Fibroblast of pulmonary artery (primary cell): ENCODE measurements around the gene GPD1L.
A peak's percentile ranks its signal among the peaks of the same experiment; 100 is the strongest.

ENCODE experiments used
- DNase-seq: peaks from one replicate; pipeline ENCODE4 v3.0.0-alpha.2; 2010; ENCODE audit warnings: low read depth
- H3K4me3 ChIP-seq: replicated peaks from 2 replicates; pipeline ENCODE4 v1.5.1; 2011; ENCODE audit warnings: low read depth, mild to moderate bottlenecking, control low read depth, low read length, moderate library complexity
- TF ChIP-seq, protein P1 (sequence below): IDR thresholded peaks from 2 replicates; pipeline ENCODE4 v1.5.1; 2011; ENCODE audit warnings: mild to moderate bottlenecking, control low read depth, low read length, inconsistent platforms; ENCODE audit errors: missing control alignments

The GPD1L gene

DNA sequence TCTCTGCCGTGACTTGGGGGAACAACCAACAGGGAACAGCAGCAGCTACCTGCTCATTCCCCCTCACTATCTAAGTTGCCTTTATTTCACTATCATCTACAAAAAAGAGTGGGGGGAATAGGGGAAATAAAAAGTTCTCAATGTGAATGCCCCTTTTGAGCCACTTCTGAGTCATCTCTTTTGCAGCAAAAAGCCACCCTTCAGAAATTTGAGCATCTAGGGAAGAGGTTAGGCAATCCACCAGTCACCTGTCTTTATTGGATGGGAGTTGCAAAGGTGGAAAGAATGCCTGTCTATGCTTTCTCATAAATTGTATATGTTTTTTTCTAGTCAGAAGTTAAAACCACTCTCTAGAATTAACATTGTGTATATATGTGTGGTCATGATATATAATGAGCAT, 41.1 kb downstream of the GPD1L start:
- H3K4me3 ChIP-seq = no peak overlapping the region
- no peak for DNase-seq
- TF ChIP-seq, protein P1, sequence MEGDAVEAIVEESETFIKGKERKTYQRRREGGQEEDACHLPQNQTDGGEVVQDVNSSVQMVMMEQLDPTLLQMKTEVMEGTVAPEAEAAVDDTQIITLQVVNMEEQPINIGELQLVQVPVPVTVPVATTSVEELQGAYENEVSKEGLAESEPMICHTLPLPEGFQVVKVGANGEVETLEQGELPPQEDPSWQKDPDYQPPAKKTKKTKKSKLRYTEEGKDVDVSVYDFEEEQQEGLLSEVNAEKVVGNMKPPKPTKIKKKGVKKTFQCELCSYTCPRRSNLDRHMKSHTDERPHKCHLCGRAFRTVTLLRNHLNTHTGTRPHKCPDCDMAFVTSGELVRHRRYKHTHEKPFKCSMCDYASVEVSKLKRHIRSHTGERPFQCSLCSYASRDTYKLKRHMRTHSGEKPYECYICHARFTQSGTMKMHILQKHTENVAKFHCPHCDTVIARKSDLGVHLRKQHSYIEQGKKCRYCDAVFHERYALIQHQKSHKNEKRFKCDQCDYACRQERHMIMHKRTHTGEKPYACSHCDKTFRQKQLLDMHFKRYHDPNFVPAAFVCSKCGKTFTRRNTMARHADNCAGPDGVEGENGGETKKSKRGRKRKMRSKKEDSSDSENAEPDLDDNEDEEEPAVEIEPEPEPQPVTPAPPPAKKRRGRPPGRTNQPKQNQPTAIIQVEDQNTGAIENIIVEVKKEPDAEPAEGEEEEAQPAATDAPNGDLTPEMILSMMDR = no peak

DNA sequence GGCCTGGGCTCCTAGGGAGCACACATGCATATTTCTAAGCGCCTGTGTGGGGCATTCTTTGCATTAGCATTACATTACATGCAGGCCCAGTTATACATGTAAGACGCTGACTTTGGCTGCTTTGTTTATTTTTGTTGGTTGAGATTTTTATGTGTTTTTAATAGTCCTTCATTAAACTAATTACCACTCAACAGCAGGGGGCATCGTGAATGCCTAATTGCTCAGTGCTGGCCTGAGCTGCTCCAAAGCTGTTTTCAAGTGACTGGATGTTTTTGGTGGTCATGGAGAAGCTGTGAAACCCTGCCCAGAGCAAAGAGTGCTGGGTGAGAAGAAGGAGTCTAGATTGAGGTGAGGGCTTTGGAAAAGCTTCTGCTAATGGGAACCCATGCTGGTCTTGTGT, 41.5 kb downstream of the GPD1L start:
- H3K4me3 ChIP-seq = no peak overlapping the region
- TF ChIP-seq, protein P1 = peak; percentile 12
- no peak for DNase-seq

DNA sequence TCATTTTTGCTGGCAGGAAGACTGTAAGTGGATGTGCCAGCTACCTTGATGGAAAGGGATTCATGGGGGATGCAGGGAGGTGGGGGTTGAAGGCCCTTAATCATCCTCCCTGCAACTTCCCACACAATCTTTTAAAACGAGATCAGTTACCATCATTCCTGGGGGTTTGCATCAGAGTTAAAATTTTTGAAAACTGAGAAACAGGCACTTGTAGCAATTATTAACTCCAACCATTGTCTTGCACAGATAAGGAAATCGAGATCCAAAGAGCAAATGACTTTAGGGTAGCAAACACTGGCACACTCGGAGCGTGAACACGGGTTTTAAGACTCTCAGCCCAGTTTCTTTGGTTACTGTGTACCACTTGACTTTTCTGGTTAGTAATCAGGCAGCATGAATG, 41.9 kb downstream of the GPD1L start:
- DNase-seq = no peak
- TF ChIP-seq, protein P1 = no peak
- H3K4me3 ChIP-seq = no peak overlapping the region

DNA sequence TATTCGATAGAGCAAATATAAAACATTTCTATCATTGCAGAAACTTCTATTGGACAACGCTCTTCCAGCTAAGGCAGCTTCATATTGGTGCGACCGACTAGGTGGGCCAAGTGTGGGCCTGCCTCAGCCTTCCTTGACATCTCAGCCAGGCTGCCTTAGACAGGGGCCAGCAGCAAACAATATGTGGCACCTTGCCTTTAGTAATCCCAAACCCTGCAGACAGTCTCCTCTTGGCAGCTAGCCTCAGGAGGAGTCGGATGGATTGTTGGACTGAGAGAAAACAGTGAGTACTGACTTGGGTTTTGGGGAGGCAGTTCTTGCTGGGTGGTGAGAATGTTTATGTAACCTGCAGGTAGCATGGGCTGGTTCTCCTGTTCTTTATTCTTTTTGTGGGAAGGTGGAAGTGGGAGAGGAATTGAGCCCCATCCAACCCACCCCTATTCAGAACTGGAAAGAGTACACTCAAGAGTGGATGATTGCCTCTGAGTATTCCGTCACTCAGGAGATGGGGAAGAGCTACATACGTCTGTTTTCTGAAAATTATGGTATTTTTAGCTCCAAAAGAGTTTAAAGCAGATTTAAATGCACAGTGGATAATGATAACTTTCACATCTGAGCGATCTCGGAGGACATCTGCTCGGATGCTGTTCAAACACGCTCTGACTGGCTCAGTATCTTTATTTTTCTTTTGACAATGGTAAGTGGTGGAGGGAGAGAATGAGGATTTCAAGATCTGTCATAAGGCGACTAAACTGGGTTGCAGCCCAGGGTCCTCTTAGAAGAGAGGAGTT, 47.2 kb downstream of the GPD1L start:
- no peak for DNase-seq
- no peak overlapping the region for H3K4me3 ChIP-seq
- TF ChIP-seq, protein P1 = no peak

DNA sequence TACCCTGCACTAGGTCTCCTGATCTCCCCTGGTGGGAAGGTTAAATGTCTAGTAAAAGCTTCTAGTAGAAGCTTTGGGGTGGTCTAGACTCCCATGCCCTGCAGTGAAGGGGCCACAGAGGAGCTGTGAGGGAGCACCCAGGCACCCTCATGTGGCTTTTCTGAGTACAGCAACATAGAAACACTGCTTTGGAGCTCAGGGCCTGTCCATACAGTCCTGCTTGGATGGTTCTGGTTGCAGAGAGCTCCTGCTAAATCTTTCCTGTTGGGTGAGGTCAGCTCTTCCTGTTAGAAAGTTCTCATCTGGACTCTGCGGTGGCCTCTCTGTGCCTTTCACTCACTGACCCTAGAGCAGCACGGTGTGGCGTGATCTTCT, 47.8 kb downstream of the GPD1L start:
- TF ChIP-seq, protein P1 = peak; percentile 29
- no peak for DNase-seq
- no peak overlapping the region for H3K4me3 ChIP-seq

DNA sequence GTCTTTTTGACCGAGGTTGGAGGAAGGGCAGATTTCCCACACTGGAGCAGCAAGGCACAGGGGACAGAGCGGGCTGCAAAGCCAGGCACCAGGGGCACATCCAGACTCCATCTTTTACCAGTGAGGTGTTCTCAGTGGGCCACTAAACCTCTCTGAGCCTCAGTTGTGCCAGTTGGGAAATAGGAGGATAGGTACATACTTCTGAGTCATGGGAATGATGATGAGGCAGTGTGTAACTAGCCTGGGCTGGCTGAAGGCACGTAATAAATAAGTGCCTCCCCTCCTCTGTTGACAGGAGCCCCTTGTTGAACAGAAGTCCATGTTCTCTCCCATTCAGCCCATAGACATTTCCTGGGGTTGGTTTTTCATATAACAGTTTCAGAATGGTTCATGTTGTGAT, 48.7 kb downstream of the GPD1L start:
- TF ChIP-seq, protein P1 = no peak
- H3K4me3 ChIP-seq = no peak overlapping the region
- DNase-seq = no peak
